Uterus (tissue), 2 donors: ENCODE measurements around the gene C22orf39.

Experiments
- CTCF ChIP-seq, 4 experiments: fragments of 200-600 bp in 2 of 4; fragments of 450-650 bp in 2 of 4; sonication (generic) in 2 of 4; IDR thresholded peaks; one replicate each; pipeline ENCODE4 v1.5.1; 2016 to 2019; ENCODE audit warnings: antibody characterized with exemption in 4 of 4, mild to moderate bottlenecking in 2 of 4, moderate library complexity in 1 of 4
- POLR2A ChIP-seq, 2 donors: fragments of 450-650 bp; IDR thresholded peaks; one replicate each; pipeline ENCODE4 v1.6.1; 2016; ENCODE audit warnings: antibody characterized with exemption in 2 of 2, mild to moderate bottlenecking in 1 of 2, moderate library complexity in 1 of 2

- TF ChIP-seq CTCF (IDR thresholded peaks at IDR 0.05) (no peak), POLR2A (IDR thresholded peaks at IDR 0.05) (no peak)
These were observed 27.9 kb downstream of the C22orf39 start for GRCh38 chr22:19419464-19420178.
